ENCODE data around the gene TH.

TH gene

DNA sequence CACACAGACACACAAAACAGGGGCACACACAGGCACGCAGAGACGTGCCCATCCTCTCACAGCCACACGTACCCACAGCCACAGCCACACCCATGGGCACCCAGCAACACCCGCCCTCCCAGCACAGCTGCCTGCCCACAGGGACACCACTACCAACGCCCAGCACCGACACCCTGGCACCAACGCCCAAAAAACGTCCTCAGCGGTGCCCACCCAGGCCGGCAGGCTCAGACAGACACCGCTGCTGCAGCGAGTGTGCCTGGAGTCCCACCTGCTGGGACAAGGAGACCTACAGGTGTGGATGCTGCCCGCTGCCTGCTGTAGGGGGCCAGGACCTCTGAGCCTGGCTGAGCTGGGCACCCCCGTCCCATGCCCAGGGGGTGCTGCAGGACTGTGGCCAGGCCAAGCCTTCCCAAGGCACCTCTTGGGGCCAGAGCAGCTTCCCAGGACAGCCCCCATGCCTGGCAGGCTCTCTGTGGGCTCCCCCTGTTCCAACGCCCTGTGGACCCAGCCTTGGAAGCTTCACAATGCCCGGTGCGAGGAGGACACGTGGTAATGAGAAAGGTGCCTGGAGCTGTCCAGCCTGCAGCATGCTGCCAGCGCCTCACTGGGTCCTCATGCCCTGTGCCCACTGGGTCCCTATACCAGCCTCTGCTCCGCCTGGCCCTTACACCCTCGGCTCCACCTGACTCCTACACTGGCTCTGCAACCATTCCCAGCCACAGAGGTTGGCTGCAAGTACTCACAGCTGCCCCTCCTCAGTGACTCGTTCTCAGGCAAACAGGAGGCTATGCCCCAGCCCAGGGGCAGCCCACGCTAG is 45.8 kb upstream of the TH start:
- Histone ChIP-seq H3K4me3 (ENCODE audit: low read depth in 1 of 2, low read length in 1 of 2) (no peak overlapping the region), H3K27me3 (peaks cover 22% of the 10 kb centered on the region), H3K27ac (no peak overlapping the region), H3K36me3 (no peaks in the 10 kb centered on the region), H3K9me3 (no peaks in the 10 kb centered on the region), H3K4me1 (ENCODE audit: control insufficient read depth in 1 of 2, insufficient read depth in 1 of 2, low read depth in 1 of 2, low read length in 1 of 2) (no peaks in the 10 kb centered on the region)
- no peak for TF ChIP-seq CTCF (IDR thresholded peaks at IDR 0.05)

GRCh38 chr11:2216400-2217064 is 44.9 kb upstream of the TH start:
- Histone ChIP-seq H3K36me3 (no peaks in the 10 kb centered on the region), H3K27me3 (peaks cover 16% of the 10 kb centered on the region)

DNA sequence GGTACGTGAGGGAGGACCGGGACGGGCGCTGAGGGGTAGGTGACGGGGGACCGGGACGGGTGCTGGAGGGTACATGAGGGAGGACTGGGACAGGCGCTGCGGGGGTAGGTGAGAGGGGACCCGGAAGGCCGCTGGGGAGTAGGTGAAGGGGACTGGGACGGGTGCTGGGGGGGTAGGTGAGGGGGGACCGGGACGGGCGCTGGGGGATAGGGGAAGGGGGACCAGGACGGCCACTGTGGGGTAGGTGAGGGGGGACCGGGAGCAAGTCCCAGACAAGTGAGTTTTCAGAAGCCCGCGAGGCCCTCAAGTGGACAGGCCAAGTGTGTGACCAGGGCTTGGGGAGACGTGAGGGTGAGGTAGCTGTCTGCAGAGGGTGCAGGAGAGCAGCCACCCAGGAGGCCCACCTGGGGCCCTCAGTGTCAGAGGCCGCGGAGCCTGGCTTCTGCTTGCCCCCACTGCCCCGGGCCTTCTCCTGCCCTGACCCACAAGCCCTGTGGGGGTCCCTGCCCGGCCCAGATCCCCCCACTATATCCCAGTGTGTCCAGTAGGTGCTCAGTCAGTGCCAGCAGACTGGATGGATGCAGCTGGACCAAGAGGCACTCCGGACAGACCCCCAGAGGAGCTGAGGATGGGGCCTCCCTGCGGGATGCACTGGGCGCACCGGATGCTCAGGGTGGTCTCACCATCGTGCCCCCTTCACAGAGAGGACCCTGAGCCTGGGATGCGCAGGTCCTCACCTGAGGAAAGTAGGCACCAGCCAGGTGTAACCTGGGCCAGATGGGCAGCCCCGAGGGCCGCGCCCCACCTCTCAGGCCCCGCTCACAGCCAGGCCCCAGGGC is 44.2 kb upstream of the TH start:
- Histone ChIP-seq H3K27ac (no peak overlapping the region), H3K36me3 (no peaks in the 10 kb centered on the region), H3K4me1 (ENCODE audit: control insufficient read depth in 1 of 2, insufficient read depth in 1 of 2, low read depth in 1 of 2, low read length in 1 of 2) (no peaks in the 10 kb centered on the region), H3K9me3 (no peaks in the 10 kb centered on the region), H3K4me3 (ENCODE audit: low read depth in 1 of 2, low read length in 1 of 2) (no peak overlapping the region), H3K27me3 (peaks cover 8% of the 10 kb centered on the region)
- no peak for TF ChIP-seq CTCF (IDR thresholded peaks at IDR 0.05)

More at GRCh38 chr11:2216400-2217064, 44.9 kb upstream of the TH start:
- H3K9me3 ChIP-seq: no peaks in the 10 kb centered on the region
- H3K27ac ChIP-seq: no peak overlapping the region
- TF ChIP-seq CTCF (IDR thresholded peaks at IDR 0.05): no peak
- H3K4me3 ChIP-seq (ENCODE audit: low read depth in 1 of 2, low read length in 1 of 2): no peak overlapping the region
- H3K4me1 ChIP-seq (ENCODE audit: control insufficient read depth in 1 of 2, insufficient read depth in 1 of 2, low read depth in 1 of 2, low read length in 1 of 2): no peaks in the 10 kb centered on the region

- Histone ChIP-seq H3K27ac (no peak overlapping the region), H3K4me3 (ENCODE audit: low read depth in 1 of 2, low read length in 1 of 2) (no peak overlapping the region), H3K27me3 (peaks cover 8% of the 10 kb centered on the region), H3K4me1 (ENCODE audit: control insufficient read depth in 1 of 2, insufficient read depth in 1 of 2, low read depth in 1 of 2, low read length in 1 of 2) (no peaks in the 10 kb centered on the region), H3K36me3 (no peaks in the 10 kb centered on the region), H3K9me3 (no peaks in the 10 kb centered on the region)
- no peak for TF ChIP-seq CTCF (IDR thresholded peaks at IDR 0.05)
These were observed 43.6 kb upstream of the TH start for GRCh38 chr11:2215230-2215560.

DNA sequence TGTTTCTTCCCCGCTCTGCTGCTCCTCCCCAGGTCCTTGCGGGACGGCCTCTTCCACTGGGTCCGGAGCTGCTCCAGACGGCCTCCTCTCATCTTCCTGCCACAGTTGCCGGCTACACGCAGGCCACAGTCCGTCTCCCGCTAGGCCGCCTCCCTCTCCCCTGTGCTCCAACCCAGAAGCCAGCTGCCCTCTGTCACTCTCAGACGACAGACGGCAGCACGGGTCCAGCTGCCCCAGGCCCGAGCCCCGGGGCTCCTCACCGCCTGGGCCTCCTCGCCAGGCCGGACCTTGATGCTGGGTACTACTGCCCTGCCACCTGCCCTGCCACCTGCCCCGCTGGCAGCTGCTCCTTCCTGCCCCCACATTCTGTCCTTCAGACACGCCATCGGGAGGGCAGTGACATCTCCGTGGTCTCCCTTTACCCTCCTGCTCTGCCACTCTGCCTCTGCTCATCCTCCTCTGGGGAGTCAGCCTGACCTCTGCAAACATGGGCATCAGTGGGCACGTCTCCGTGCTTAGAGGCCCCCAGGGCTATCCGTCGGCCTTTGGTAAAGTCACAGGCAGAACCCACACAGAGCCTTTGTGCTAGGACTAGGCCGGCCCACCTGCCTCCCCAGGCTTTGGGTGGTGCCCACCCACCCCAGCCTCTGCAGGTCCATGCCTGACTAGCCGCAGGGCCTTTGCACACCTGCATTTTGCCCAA is 43.1 kb upstream of the TH start:
- TF ChIP-seq CTCF (IDR thresholded peaks at IDR 0.05): no peak
- Histone ChIP-seq H3K27me3 (peaks cover 8% of the 10 kb centered on the region), H3K9me3 (no peaks in the 10 kb centered on the region), H3K36me3 (no peaks in the 10 kb centered on the region), H3K4me1 (ENCODE audit: control insufficient read depth in 1 of 2, insufficient read depth in 1 of 2, low read depth in 1 of 2, low read length in 1 of 2) (no peaks in the 10 kb centered on the region), H3K27ac (no peak overlapping the region), H3K4me3 (ENCODE audit: low read depth in 1 of 2, low read length in 1 of 2) (no peak overlapping the region)
